Mesodermal cell (in vitro differentiated cells): Measurements from ENCODE around the gene NFIX.

Experiments
- H3K27ac ChIP-seq: 2 replicates; pipeline ENCODE4 v1.7.0; 2013; ENCODE audit warnings: mild to moderate bottlenecking, low read depth, low read length, moderate library complexity; ENCODE audit not compliant: severe bottlenecking
- H3K36me3 ChIP-seq: 2 replicates; pipeline ENCODE4 v1.7.1; 2013; ENCODE audit warnings: mild to moderate bottlenecking, low read length, moderate library complexity; ENCODE audit not compliant: control insufficient read depth, insufficient read depth
- H3K4me1 ChIP-seq: one replicate; pipeline ENCODE4 v1.7.1; 2013; ENCODE audit warnings: mild to moderate bottlenecking, low read length; ENCODE audit not compliant: insufficient read depth, control insufficient read depth, poor library complexity, severe bottlenecking
- H3K4me3 ChIP-seq: 2 replicates; pipeline ENCODE4 v1.7.0; 2013; ENCODE audit warnings: low read length, control low read depth, mild to moderate bottlenecking; ENCODE audit not compliant: insufficient read depth, poor library complexity, severe bottlenecking; ENCODE audit errors: extremely low read depth
- H3K9me3 ChIP-seq: 2 replicates; pipeline ENCODE4 v1.7.1; 2013; ENCODE audit warnings: mild to moderate bottlenecking, low read length, moderate library complexity; ENCODE audit not compliant: control insufficient read depth
- WGBS, 2 experiments: methylation state at CpG; one replicate each; pipeline ENCODE4 v1.1.5; 2013; ENCODE audit warnings: missing lambda C conversion rate in 2 of 2; ENCODE audit not compliant: insufficient coverage in 2 of 2; 5-methylcytosine and 5-hydroxymethylcytosine counted together

NFIX gene

DNA sequence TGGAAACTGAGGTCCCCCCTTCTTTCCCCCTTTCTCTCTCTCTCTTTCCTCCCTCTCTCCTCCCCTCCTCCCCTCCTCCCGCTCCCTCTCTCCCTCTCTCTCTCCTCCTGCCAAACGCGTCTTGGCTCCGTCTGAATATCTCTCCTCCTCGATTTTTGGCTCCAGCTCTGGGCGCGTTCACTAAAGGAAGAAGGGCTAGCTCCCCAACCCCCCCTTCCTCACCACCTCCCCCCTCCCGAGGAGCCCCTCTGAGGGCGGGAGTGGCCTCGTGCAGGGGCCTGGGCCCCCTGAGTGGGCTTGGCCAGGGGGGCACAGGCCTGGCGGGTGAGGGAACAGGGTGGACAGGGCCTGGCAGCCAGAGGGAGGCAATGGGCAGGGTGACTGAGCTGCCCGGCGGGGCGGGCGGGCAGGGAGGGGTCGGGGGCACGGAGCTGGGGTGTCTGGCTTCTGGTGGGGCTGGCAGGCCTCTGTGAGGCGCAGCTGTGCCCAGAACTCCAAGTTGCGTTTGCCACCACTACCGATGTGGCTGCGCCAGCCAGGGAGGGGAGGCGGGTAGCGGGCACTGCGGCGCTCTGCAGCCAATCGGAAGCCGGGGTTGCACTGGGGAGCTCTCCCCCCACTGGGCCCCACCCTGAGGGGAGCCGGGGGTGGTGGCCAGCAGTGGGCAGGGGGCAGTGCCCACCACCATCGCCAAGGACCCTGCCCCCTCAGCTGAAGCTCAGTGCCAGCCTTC is 7.1 kb downstream of the NFIX start:
- no peak overlapping the region for H3K4me3 ChIP-seq
- no peak overlapping the region for H3K27ac ChIP-seq
- no peaks in the 10 kb centered on the region for H3K36me3 ChIP-seq
- 68 to 72% methylated on average over 22 to 24 of the region's 29 CpGs for WGBS, 2 experiments
- H3K4me1 ChIP-seq = no peaks in the 10 kb centered on the region
- H3K9me3 ChIP-seq = no peaks in the 10 kb centered on the region

- Histone ChIP-seq H3K4me1 (no peaks in the 10 kb centered on the region), H3K36me3 (no peaks in the 10 kb centered on the region), H3K4me3 (no peak overlapping the region), H3K9me3 (no peaks in the 10 kb centered on the region), H3K27ac (no peak overlapping the region)
- WGBS, 2 experiments = 85 to 88% methylated on average over 12 to 13 of the region's 15 CpGs
These were observed 7.8 kb downstream of the NFIX start for GRCh38 chr19:13003081-13003480.

DNA sequence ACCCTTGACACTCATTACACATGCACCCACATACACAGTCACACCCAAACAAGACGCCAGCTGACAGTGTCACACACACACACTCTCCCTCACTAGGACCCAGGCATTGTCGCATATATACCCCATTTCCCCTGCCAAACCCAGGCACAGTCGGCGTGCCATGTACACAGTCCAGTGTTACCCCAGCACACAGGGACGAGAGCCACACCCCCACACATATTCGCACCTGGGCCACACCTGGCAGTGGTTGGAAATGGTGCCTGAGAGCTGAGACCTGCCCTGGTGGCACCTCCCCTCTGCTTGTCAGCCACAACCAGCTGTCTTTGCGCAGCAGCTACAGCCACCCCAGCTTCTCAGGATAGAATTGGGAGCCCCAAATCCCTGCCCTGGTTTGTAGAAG is 9.0 kb downstream of the NFIX start:
- no peak overlapping the region for H3K4me3 ChIP-seq
- H3K27ac ChIP-seq = no peak overlapping the region
- WGBS, 2 experiments = 72 to 95% methylated on average over 3 to 7 of the region's 7 CpGs
- no peaks in the 10 kb centered on the region for H3K4me1 ChIP-seq
- no peaks in the 10 kb centered on the region for H3K9me3 ChIP-seq
- no peaks in the 10 kb centered on the region for H3K36me3 ChIP-seq

DNA sequence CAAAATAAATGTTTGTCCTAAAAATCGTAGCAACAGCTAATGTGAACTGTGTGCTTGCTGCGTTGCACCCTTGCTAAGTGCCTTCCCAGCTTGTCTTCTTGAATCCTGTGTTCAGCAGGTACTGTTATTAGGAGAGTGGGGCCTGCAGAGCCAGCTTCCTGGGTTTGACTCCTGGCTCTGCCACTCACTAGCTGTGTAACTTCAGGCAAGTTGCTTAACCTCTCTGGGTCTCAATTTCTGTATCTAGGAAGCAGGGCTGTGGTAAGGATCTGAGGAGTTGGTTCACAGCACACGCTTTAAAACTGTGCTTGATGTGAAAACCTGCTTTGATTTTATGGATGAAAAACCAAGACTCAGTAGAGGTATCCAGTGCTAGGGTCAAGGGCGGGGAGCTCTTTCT is 10.0 kb downstream of the NFIX start:
- 79 to 85% methylated on average over 4 of the region's 4 CpGs for WGBS, 2 experiments
- Histone ChIP-seq H3K4me1 (no peaks in the 10 kb centered on the region), H3K36me3 (no peaks in the 10 kb centered on the region), H3K9me3 (no peaks in the 10 kb centered on the region), H3K4me3 (no peak overlapping the region), H3K27ac (no peak overlapping the region)

GRCh38 chr19:13005861-13006370 is 10.6 kb downstream of the NFIX start:
- Histone ChIP-seq H3K9me3 (no peaks in the 10 kb centered on the region), H3K4me1 (no peaks in the 10 kb centered on the region), H3K36me3 (no peaks in the 10 kb centered on the region), H3K27ac (no peak overlapping the region), H3K4me3 (no peak overlapping the region)
- WGBS, 2 experiments = 69 to 75% methylated on average over 12 of the region's 12 CpGs

DNA sequence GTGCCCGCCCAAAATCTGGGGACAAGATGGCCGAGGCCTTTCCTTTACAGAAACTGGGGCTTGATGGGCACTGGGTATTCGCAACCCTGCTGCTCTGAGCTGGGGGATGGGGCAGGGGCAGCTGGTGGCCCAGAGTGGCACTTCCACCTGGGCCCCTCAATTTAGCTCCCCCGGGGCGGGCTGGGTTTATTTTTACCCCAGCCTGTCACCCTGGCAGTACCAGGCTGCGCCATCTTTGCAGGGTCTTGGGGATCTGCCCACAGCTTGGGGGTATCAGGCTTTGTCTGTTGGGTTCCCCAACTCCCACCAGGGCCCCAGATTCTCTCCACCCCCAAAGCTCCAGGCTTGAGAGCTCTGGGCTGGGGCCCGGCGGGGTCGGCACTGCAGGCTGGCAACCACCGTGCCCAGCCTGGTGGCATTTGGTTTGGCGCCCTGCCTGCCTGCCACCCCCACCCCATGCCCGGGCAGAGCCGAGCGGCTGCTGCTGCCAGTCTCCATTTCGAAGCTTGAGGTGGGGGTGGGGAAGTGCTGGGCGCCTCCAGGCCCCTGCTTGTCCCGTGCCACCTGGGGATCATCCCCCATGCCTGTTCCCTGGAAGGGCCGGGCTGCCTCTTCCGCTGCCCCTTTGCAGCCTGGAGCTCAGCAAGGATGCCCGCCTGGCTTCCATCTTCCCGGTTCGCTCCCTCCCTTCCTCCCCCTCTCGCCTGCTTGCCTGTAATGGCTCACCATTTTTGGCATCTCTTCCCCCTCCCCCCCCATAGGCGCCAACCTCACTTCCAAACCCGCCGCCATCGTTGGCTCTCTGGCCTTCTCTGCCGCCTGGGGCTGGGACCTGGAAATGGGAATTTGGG is 11.4 kb downstream of the NFIX start:
- Histone ChIP-seq H3K9me3 (peaks cover under 1% of the 10 kb centered on the region), H3K36me3 (no peaks in the 10 kb centered on the region), H3K27ac (no peak overlapping the region), H3K4me3 (no peak overlapping the region), H3K4me1 (no peaks in the 10 kb centered on the region)
- WGBS, 2 experiments = 80 to 83% methylated on average over 16 to 17 of the region's 28 CpGs

- H3K27ac ChIP-seq = no peak overlapping the region
- H3K9me3 ChIP-seq = peaks cover 5% of the 10 kb centered on the region
- H3K36me3 ChIP-seq = no peaks in the 10 kb centered on the region
- WGBS, 2 experiments = 71 to 83% methylated on average over 6 to 14 of the region's 17 CpGs
- no peak overlapping the region for H3K4me3 ChIP-seq
- peaks cover 1% of the 10 kb centered on the region for H3K4me1 ChIP-seq
These were observed 12.2 kb downstream of the NFIX start for GRCh38 chr19:13007292-13008045.

- no peaks in the 10 kb centered on the region for H3K36me3 ChIP-seq
- peaks cover 18% of the 10 kb centered on the region for H3K4me1 ChIP-seq
- peaks cover 5% of the 10 kb centered on the region for H3K9me3 ChIP-seq
- no peak overlapping the region for H3K4me3 ChIP-seq
- 71 to 72% methylated on average over 20 to 27 of the region's 28 CpGs for WGBS, 2 experiments
- no peak overlapping the region for H3K27ac ChIP-seq
These were observed 13.9 kb downstream of the NFIX start for GRCh38 chr19:13008926-13009787.

DNA sequence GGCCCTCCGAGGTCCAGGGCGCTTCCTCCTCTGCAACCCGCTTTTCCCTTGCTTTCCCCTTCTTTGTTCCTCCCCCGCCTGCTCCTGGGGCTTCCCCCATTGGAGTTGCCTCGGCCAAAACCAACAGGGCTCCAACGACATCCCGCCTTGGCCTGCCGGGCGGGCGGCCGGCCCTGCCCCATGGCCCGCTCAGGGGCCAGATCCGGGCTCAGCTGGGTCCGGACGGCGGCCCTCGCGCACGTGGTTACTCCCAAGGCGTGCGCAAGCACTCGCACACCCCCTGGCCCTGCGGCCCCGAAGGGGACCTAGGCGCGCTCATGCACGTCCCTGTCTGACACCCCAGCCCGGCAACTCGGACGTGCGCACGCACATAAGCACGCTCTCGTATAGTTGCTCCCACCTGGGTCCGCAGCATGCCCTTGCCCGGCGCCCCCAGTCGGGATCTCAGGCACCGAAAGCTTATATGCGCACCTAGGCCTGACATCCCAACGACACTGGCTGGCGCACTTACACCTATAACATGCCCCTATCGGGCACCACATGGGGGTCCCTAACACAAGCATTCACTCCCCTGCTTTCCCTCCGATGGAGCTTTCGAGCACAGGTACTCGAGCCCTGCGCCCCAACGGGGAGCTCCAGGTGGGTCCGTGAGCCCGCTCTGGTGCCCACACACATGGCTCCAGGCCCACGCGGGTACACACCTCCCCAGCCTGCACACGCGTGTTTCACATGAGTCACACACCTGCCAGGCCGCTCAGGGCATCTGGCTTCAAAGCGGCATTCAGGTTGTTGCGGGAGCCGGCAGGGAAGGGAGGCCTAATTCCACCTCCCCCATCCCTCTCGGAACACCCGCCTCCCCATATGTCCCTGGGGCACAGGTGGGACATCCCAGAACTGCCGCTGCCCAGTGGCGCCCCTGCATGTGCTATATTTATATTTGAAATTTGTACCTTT is 15.0 kb downstream of the NFIX start:
- Histone ChIP-seq H3K9me3 (peaks cover 5% of the 10 kb centered on the region), H3K4me3 (no peak overlapping the region), H3K27ac (no peak overlapping the region), H3K4me1 (peaks cover 18% of the 10 kb centered on the region), H3K36me3 (no peaks in the 10 kb centered on the region)
- 1 to 5% methylated on average over 45 to 58 of the region's 62 CpGs for WGBS, 2 experiments
